Measurements from ENCODE around the gene EIF3I. TPM values are rescaled to one million over a fixed set of nuclear protein-coding genes. Genes with fewer than 3 reads are reported as not detected.

EIF3I gene
- total RNA-seq, 1 experiment from 2014 or later, result 299 TPM

- no peak for DNase-seq (ENCODE audit: low spot score)
These were observed 23.8 kb upstream of the EIF3I start for GRCh38 chr1:32198237-32199042.

- no peak for DNase-seq (ENCODE audit: low spot score)
These were observed 23.0 kb upstream of the EIF3I start for GRCh38 chr1:32199043-32199716.

GRCh38 chr1:32199717-32200072 lies 22.5 kb upstream of the EIF3I start:
- no peak for DNase-seq (ENCODE audit: low spot score)

GRCh38 chr1:32200226-32201010 lies 21.8 kb upstream of the EIF3I start, which contains the start of gene CCDC28B:
Gene CCDC28B, plus strand, starts transcription at chr1:32200595. Its CDS starts 1,341 bp downstream, at chr1:32201936.
- DNase-seq (ENCODE audit: low spot score), result no peak

- DNase-seq (ENCODE audit: low spot score), result no peak
These were observed 21.0 kb upstream of the EIF3I start for GRCh38 chr1:32201011-32201855.

- DNase-seq (ENCODE audit: low spot score), result no peak
These were observed 17.3 kb upstream of the EIF3I start for GRCh38 chr1:32204943-32205361.

GRCh38 chr1:32205401-32206370 lies 16.5 kb upstream of the EIF3I start, which contains the start of gene IQCC:
Gene IQCC, plus strand, starts transcription at chr1:32205671. Its CDS starts 11 bp downstream, at chr1:32205682.
- no peak for DNase-seq (ENCODE audit: low spot score)

- no peak for DNase-seq (ENCODE audit: low spot score)
These were observed 13.7 kb upstream of the EIF3I start for GRCh38 chr1:32208469-32208868.

- DNase-seq (ENCODE audit: low spot score), result peak; percentile 37
These were observed 13.3 kb upstream of the EIF3I start, which contains the start of gene DCDC2B for GRCh38 chr1:32208891-32209328. Gene DCDC2B, plus strand, starts transcription at chr1:32209089. Its CDS starts 5 bp downstream, at chr1:32209094.

GRCh38 chr1:32215629-32216480 lies 6.4 kb upstream of the EIF3I start:
- DNase-seq (ENCODE audit: low spot score), result peak; percentile 38

- no peak for DNase-seq (ENCODE audit: low spot score)
These were observed 5.6 kb upstream of the EIF3I start for GRCh38 chr1:32216566-32216965.

GRCh38 chr1:32219022-32219421 lies 3.2 kb upstream of the EIF3I start:
- no peak for DNase-seq (ENCODE audit: low spot score)

GRCh38 chr1:32220746-32221580 lies 1.2 kb upstream of the EIF3I start:
- no peak for DNase-seq (ENCODE audit: low spot score)

- DNase-seq (ENCODE audit: low spot score), result no peak
These were observed 627 bp upstream of the EIF3I start for GRCh38 chr1:32221581-32221979.

- DNase-seq (ENCODE audit: low spot score), result no peak
These were observed 1.5 kb downstream of the EIF3I start for GRCh38 chr1:32223683-32224082.

- no peak for DNase-seq (ENCODE audit: low spot score)
These were observed 2.1 kb downstream of the EIF3I start for GRCh38 chr1:32224285-32224684.

GRCh38 chr1:32228771-32229170 lies 6.6 kb downstream of the EIF3I start:
- no peak for DNase-seq (ENCODE audit: low spot score)

- DNase-seq (ENCODE audit: low spot score), result no peak
These were observed 9.7 kb downstream of the EIF3I start for GRCh38 chr1:32231843-32232432.

Measured in A172 (cell line).